ENCODE measurements around the gene CDH4.

CDH4 gene

DNA sequence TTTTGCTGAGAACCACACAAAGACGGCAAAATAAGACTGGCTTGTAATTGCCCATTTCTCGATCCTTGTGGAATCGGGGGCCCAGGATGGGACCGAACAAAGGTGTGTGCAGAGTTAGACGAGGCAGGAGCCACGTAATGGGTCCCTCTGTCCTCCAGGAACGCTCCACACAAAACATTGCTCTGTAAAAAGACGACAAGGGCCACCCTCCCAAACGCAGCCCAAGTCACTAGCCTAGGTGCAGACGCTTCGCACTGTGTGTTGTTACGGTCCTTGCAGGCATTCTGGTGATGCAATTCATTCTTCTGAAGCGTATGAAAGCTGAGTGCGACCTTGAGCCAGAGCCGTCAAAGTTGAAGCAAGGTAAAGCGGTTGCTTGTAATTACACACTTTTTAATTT is 450.2 kb downstream of the CDH4 start:
- no peak for DNase-seq

- DNase-seq = no peak
These were observed 452.6 kb downstream of the CDH4 start for GRCh38 chr20:61704661-61705060.

DNA sequence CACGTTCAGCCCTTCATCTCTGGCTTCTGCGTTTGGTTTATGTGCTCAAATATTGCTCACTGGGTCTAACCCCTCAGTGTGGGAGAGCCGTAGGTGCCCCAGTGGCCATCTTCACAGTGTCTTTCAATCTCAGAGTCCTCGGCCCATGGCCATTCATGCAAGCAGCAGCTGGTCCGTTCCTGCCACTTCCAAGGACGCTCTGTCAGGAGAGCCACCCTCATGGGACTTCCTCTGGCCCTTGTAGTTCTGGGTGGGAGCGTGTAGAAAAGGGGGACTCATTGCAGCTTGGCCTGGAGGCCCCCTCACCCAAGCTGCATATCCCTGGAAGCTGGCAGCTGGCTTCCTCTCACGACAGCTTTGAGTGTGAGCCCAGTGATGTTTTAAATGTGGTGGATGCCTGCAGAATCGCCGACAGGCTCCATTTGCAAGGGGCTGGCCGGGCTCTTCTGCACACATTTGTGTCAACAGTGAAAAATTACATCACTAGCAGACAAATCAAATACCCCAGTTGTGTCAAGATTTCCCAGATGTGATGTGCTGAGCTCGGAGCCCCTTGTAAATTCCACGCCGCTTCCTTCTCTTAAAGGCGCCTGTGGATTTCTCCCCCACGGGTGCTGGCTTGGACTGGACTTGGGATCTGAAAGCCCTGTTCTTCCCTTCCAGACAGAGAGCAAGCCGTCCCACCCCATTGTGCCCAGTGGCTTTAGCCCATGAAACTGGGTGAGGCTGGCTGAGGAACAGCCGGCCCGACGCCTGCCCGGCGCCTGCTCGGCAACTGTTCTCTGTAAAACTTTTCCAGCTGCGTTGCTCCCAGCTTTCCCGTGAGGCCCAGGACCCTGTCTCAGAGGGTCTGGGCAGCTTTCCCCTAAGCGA is 453.6 kb downstream of the CDH4 start:
- no peak for DNase-seq

DNA sequence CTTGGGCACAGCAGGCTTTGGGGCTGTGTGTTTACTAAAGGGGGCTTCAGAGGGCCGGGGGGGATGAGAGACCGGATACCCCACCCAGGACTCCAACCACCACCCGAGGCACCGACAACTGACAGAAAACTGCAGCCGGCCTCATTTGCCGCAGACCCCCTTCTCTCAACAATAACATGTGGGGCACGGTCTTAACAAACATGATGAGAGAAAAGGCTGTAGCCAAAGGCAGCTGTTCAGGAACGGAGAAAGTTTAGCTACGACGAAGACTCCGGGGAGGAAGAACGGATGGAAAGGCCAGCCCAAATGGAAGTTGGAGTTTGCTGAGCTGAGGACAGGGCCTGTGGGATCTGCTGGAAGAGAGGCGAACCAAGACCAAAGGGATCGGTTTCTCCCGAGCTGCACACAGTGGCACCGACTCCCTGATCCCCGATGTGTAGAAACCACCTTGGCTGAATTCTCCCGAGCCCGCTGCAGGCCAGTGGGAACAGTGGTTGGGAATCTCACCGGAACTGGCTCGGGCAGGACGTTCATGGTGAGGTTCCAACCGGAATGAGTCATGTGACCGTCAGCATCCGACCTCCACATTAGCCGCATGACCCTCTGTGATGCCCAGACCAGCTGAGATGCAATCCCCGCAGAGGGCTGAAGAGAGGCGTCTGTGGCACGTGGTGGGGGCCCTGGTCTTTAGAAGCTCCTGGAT is 454.3 kb downstream of the CDH4 start:
- no peak for DNase-seq

DNA sequence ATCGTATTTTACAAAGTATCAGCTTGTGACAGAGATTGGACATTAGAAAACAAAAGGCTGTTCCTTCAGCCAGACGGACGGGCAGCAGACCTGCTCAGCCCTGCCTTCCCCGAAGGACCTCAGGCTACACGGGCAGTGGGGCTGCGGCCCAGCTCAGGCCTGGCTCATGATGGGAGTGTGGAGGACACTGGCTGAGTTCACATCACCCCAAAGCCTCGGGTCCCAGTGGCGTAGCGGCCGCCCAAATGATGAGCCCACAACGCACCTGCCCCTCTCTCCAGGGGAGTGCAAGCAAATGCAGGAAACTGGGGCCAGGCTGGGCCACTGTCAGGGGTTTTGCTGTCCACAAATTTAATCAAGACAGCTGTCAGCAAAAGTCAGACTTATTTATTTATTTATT is 456.8 kb downstream of the CDH4 start:
- DNase-seq = no peak

DNA sequence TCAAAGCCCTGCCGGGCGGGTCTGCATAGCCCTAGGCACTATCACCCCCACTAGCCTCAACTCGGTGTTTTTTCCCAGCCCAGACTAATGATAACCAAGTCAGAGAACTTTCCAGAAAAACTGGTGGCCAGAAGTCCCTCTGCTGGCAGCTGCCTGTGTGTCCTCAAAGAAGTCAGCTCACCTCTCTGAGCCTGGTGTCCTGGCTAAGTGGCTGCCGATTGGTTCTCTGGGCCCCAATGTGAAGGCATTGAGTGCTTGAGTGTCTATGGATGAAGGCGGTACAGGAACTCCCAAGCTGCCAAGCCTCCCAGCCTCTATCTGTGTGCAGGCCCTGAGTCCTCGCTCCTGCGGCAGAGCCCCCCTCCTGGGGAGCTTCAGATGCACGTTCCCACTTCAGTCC is 458.0 kb downstream of the CDH4 start:
- DNase-seq = no peak

DNA sequence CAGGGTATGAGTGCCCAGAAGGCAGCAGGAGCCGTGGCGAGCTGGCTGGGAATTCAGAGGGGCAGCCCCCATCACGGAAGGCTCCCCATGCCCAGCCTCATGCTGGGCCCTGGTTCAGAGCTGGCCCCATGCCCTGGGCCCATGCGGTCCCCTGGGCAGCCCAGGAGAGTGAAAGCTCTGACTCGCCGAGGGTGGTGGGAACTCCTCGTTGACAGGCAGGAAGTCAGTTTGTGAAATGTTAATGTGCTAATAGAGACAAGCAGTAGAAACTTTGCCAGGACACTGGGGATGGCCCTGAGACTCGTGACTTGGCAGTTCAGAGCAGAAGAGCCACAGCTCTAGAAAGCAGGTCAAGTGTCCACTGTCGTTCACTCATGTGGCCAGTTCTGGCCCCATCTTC is 460.6 kb downstream of the CDH4 start:
- no peak for DNase-seq

DNA sequence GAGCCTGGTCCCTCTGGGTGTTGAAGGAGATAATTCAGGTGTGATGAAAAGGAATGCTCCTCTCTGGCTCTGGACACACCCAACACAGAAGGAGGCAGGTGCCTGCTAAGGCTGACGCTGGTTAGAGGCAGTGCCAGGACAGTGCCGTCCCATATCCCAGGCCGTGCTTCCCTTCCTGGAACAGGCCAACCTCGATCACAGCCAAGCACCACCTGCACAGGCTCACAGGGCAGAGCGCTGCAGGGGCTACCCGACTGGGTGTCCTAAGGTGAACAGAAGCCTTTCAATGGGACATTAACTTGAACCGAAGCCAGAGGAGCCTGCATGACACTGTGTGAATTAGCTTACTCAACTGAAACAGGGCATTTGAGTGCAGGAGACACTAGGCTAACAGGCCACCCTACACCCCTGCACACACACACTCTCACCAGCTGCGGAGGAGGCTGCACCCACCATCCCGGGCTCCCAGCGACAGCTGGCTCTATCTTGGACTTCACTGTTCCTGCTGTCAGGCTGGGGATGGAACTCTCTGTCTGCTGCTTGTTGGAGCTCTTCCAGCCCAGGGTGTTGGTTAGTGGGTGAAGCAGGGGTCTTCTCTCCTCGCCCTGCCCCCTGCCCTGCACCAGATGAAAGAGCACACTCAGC is 466.4 kb downstream of the CDH4 start:
- no peak for DNase-seq

DNA sequence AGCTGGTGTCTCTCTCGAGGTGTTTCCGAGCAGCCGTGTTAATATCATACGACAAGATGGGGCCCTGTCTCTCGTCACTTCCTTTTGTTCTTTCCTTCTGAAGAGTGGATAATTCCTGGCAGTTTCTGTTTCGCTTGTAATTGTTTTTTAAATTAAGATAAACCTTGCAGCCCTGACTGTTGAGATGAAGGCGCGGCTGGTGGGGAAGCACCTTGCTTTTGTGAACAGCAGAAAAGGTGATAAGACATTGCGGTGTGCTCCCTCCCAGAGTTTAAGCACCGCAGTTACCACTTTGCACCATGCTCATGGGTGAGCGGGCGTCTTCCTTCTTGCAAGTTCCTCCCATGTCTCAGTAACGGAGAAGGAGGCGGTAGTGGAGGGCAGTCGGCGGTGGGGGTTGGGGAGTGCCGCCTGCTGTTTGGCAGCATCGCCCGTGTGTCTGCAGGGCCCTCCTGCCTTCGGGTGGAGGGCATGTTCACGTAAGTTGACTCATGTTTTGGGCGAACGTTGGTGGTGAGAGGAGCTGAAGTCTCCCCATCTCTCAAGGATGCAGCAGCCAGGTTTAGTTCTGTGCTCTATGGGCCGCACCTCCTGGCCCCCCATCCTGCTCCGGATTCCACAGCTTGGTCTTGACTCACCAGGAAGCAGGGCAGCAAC is 467.8 kb downstream of the CDH4 start:
- no peak for DNase-seq

DNA sequence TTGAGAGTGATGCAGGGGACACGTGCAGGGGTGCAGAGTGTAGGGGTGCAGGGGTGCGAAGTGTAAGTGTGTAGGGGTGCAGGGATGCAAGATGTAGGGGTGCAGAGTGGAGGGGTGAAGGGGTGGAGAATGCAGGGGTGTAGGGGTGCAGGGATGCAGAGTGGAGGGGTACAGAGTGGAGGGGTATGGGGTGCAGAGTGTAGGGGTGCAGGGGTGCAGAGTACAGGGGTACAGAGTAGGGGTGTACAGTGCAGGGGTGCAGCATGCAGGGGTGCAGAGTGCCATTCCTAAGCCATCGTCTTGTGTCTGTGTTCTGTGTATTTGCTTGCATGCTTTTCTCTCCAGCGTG is 468.3 kb downstream of the CDH4 start:
- no peak for DNase-seq

GRCh38 chr20:61722146-61722678 is 470.2 kb downstream of the CDH4 start:
- DNase-seq = no peak

- no peak for DNase-seq
These were observed 471.6 kb downstream of the CDH4 start for GRCh38 chr20:61723529-61724257.

GRCh38 chr20:61724376-61724775 is 472.3 kb downstream of the CDH4 start:
- DNase-seq = no peak

DNA sequence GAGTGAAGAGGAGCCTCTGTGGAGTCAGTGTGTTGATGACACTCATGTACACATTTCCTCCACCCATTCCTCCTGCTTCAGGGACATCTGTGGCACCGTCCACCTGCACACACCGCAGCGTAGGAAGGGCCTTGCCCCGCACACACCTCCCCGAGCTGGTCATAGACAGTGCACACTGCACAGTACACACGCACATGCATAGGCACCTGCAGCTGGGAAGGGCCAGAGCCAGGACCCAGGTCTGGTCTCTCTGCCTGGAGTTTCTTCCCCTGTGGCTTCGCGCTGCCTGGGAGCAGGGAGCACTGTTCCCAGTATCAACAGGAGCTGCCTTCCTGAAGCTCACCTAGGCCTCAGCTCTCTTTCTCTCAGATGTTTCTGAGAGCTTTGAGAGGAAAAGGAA is 473.1 kb downstream of the CDH4 start:
- no peak for DNase-seq

GRCh38 chr20:61725966-61726365 is 473.9 kb downstream of the CDH4 start:
- DNase-seq = no peak

- no peak for DNase-seq
These were observed 474.9 kb downstream of the CDH4 start for GRCh38 chr20:61726979-61727378.

DNA sequence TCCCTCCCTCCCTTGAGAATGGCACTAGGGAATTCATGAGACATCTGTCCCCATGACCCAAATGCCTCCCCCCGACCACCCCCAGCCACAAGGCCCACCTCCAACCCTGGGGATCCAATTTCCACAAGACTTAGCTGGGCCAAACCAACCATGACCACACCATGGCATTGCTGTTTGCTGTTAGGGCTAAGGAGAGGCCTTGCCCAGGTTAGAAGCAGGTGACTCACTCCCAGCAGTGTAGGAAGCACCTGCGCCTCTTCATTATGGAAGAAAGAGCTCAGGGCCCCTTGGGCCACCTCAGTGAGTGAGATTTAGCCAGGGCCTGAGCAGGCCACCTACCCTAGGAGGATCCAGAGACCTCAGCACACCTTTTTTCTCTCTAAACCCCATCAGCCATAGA is 475.7 kb downstream of the CDH4 start:
- DNase-seq = no peak

DNA sequence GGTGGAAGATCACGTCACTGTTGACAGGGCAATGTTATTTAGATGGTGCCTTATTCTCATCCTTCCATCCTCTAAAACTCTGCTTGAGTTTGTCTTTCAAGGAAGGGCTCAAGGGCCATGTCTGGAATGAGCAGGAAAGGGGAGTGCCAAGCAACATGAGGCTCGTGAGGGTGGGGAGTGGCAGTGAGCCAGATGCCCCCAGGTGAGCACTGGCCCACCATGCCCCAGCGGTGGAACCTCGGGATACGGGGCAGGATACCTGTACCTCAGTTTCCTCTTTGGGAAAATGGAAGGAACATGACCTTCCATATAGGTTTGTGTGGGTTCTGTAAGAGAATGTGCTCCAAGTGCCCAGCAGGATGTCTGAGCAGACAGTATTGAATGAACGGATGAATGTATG is 476.3 kb downstream of the CDH4 start:
- DNase-seq = no peak

DNA sequence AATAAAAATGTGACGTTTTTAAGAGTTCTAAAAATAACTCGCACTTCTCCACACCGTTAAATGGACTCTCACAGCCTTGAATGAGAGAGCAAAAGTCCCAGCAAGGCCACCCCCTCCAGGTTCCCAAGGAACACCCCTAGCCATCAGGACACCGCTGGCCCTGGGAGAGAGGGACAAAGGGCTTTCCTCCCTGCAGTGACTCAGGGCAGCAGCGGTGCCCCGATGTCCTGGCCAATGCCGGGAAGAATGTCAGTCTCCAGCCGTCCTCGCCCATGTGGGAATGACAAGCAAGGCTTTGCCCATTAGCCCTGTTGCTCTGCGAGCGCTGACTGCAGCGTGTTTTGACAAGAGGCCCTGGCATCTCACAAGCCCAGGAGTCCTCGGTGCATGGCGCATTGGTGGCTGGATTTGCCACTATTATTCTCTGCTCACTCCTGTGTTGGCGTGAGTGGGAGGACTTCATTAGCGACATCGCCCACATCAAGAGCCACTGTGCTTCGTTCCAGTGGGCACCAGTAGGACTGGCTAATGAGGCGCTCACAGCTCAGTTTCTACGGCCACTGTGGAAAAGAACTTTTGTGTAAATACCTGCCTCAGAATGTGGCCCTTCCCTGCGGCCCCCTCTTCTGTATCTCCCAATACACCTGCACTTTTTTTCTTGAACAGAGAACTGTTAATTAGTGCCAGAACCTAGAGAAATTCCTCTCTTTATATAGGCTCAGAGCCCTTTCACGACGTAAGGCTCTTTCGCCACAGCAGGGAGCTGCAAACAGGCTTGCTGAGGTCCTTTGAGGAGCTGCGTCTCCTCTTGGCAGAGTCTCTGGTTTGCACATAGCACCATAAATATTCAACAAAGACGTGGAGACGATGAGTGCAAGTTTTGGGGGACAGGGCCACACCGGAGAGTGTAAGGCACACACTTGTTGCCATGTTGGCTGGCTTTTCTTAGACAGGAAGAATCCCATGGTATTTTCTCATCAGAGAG is 477.0 kb downstream of the CDH4 start:
- no peak for DNase-seq

DNA sequence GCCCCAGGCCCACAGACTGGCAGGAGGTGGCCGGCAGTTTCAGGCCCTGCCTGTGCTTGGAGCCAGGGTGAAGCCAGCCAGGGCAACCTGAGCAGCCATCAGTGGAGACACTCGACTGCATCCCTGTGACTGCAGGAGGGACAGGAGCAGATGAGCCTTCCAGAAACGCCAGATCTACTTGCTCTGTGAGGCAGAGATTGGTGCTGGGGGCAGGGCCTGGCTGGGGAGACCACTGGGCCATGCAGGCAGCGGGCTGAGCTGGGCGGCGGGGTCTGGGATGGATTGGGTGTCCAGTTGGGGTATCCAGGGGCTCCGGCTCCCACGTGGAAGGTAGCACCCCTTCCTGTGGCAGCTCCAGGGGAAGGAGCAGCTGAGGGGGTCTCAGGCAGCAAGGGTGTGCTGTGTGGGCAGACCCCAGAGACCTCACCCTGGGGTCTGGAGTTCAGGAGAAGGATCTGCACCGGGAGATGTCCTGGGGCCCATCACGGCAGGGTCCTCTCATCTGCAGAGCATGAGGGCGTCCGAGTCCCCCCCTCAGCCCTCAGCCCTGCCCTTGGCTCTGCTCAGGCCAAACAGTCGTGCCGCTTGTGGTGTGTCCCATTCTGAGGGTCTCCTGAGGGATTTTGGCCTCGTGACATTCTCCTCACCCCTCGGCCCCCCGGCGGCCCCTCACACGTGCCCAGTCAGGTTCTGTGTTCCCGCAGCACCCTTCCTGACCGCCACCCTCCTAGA is 478.7 kb downstream of the CDH4 start:
- no peak for DNase-seq
